B cell (primary cell): ENCODE measurements around the gene MESP1. TPM values are rescaled to one million over a fixed set of nuclear protein-coding genes. Genes with fewer than 3 reads are reported as not detected.

ENCODE experiments used
- ATAC-seq: fragments of 200-7000 bp; cut with Tn5 transposase; one replicate; pipeline ENCODE4 v1.10.0; 2021; ENCODE audit warnings: low read depth, mild to moderate bottlenecking, moderate number of reproducible peaks, moderate library complexity
- CTCF ChIA-PET: fragments of 350-600 bp; sonication (Branson Sonifier 250); formaldehyde crosslinking; loops from one replicate; lab custom pipeline; 2021; ENCODE audit warnings: antibody characterized with exemption, inconsistent platforms; lab: Charles Lee
- POLR2A ChIA-PET: fragments of 350-600 bp; sonication (Branson Sonifier 250); formaldehyde crosslinking; loops from one replicate; lab custom pipeline; 2021; ENCODE audit warnings: antibody characterized with exemption; lab: Charles Lee
- DNase-seq: peaks from one replicate; pipeline ENCODE4 v3.0.0; 2013
- H2AFZ ChIP-seq: 2 replicates; pipeline ENCODE4 v1.6.1; 2012; ENCODE audit warnings: mild to moderate bottlenecking, low read depth, low read length; ENCODE audit not compliant: insufficient read depth, poor library complexity, severe bottlenecking
- H3K27ac ChIP-seq, 2 donors: 1 replicate in 1 of 2; 2 replicates in 1 of 2; pipeline ENCODE4 v1.5.1; 2012 to 2013; ENCODE audit warnings: low read length in 2 of 2, mild to moderate bottlenecking in 2 of 2, moderate library complexity in 1 of 2
- H3K27me3 ChIP-seq, 4 experiments: fragments of 200-600 bp in 1 of 4; sonication (generic) in 1 of 4; replicated peaks in 1 of 4; 1 replicate in 2 of 4; 2 replicates in 2 of 4; pipeline versions ENCODE4 v1.6.1 to v1.7.0; 2013 to 2016; ENCODE audit warnings: low read length in 3 of 4, mild to moderate bottlenecking in 2 of 4, mixed read lengths in 1 of 4, moderate library complexity in 1 of 4; ENCODE audit not compliant: insufficient read depth in 4 of 4, control insufficient read depth in 3 of 4; ENCODE audit errors: control extremely low read depth in 1 of 4
- H3K36me3 ChIP-seq, 2 experiments: replicated peaks in 1 of 2; 1 replicate in 1 of 2; 2 replicates in 1 of 2; pipeline versions ENCODE4 v1.6.1 to v1.7.1; 2013; ENCODE audit warnings: low read length in 1 of 2; ENCODE audit not compliant: insufficient read depth in 2 of 2, control insufficient read depth in 1 of 2; ENCODE audit errors: control extremely low read depth in 1 of 2, extremely low read depth in 1 of 2
- H3K4me1 ChIP-seq, 2 donors: fragments of 200-600 bp in 1 of 2; sonication (generic) in 1 of 2; 1 replicate in 1 of 2; 2 replicates in 1 of 2; pipeline versions ENCODE4 v1.5.1 to v1.6.1; 2013 to 2017; ENCODE audit warnings: low read length in 2 of 2; ENCODE audit not compliant: control insufficient read depth in 2 of 2, insufficient read depth in 2 of 2
- H3K4me2 ChIP-seq: replicated peaks from 2 replicates; pipeline ENCODE3; 2012; ENCODE audit warnings: mild to moderate bottlenecking, low read depth, low read length; ENCODE audit not compliant: poor library complexity, severe bottlenecking
- H3K4me3 ChIP-seq, 5 experiments: fragments of 200-600 bp in 1 of 5; sonication (generic) in 1 of 5; 1 replicate in 3 of 5; 2 replicates in 2 of 5; pipeline versions ENCODE4 v1.5.1 to v1.7.0; 2011 to 2016; ENCODE audit warnings: low read length in 4 of 5, mild to moderate bottlenecking in 4 of 5, low read depth in 2 of 5, control low read depth in 1 of 5, moderate library complexity in 1 of 5; ENCODE audit not compliant: insufficient read depth in 1 of 5; ENCODE audit errors: control extremely low read depth in 1 of 5, extremely low read depth in 1 of 5
- H3K79me2 ChIP-seq: fragments of 200-600 bp; sonication (generic); one replicate; pipeline ENCODE4 v1.6.0; 2016; ENCODE audit warnings: low read length; ENCODE audit not compliant: control insufficient read depth, insufficient read depth
- H3K9ac ChIP-seq: fragments of 200-600 bp; sonication (generic); 2 replicates; pipeline ENCODE4 v1.6.1; 2017; ENCODE audit warnings: mild to moderate bottlenecking, low read length, moderate library complexity
- H3K9me3 ChIP-seq, 3 donors: one replicate each; pipeline versions ENCODE4 v1.6.1 to v1.7.1; 2013; ENCODE audit warnings: low read length in 2 of 3; ENCODE audit not compliant: control insufficient read depth in 2 of 3, insufficient read depth in 1 of 3; ENCODE audit errors: control extremely low read depth in 1 of 3
- H4K20me1 ChIP-seq: 2 replicates; pipeline ENCODE4 v1.6.0; 2012; ENCODE audit warnings: mild to moderate bottlenecking, low read length; ENCODE audit not compliant: insufficient read depth, control insufficient read depth, poor library complexity, severe bottlenecking
- H3K27ac Mint-ChIP-seq: one replicate; pipeline ENCODE4 v1.8.0; 2021; ENCODE audit warnings: mixed read lengths
- H3K27me3 Mint-ChIP-seq: one replicate; pipeline ENCODE4 v1.8.0; 2021; ENCODE audit warnings: mixed read lengths
- H3K4me1 Mint-ChIP-seq: one replicate; pipeline ENCODE4 v1.8.0; 2021; ENCODE audit warnings: mixed read lengths
- H3K4me3 Mint-ChIP-seq: one replicate; pipeline ENCODE4 v1.8.0; 2021; ENCODE audit warnings: mixed read lengths
- H3K9me3 Mint-ChIP-seq: one replicate; pipeline ENCODE4 v1.8.0; 2022; ENCODE audit warnings: mixed read lengths; ENCODE audit not compliant: insufficient read depth
- EZH2 ChIP-seq: IDR thresholded peaks from 2 replicates; pipeline ENCODE4 v1.6.1; 2012; ENCODE audit warnings: borderline replicate concordance, low read depth, mild to moderate bottlenecking, moderate library complexity, low read length; ENCODE audit not compliant: insufficient read depth, poor library complexity, severe bottlenecking
- WGBS: methylation state at CpG from one replicate; pipeline ENCODE4 v1.1.5; 2013; ENCODE audit warnings: missing lambda C conversion rate; ENCODE audit not compliant: insufficient coverage; 5-methylcytosine and 5-hydroxymethylcytosine counted together
- intact Hi-C: fragments of 100-400 bp; cut with micrococcal nuclease; formaldehyde crosslinking; loops from one replicate; pipeline ENCODE4 v1.10.0; 2022
- polyA plus RNA-seq: library from polyadenylated mRNA; depleted of rRNA; stranded (reverse); fragments of >200 nt; gene quantifications from 2 replicates; pipeline ENCODE4 v1.2.3, GENCODE V29; 2012
- total RNA-seq, 2 donors: library from RNA; stranded (reverse); fragments of 120-200 nt in 1 of 2; gene quantifications; 1 replicate in 1 of 2; 2 replicates in 1 of 2; pipeline versions ENCODE4 v1.2.3 to v1.2.4, GENCODE V29; 2013 to 2022
- TF ChIP-seq, protein P1 (sequence below): fragments of 200-600 bp; IDR thresholded peaks from one replicate; pipeline ENCODE4 v1.8.0; 2022; ENCODE audit warnings: antibody characterized with exemption, mild to moderate bottlenecking

Gene MESP1
- total and polyA plus RNA-seq, 2 donors (not counting 1 experiment from before 2014, with no cell fraction given), result 0.25 to 0.49 TPM

DNA sequence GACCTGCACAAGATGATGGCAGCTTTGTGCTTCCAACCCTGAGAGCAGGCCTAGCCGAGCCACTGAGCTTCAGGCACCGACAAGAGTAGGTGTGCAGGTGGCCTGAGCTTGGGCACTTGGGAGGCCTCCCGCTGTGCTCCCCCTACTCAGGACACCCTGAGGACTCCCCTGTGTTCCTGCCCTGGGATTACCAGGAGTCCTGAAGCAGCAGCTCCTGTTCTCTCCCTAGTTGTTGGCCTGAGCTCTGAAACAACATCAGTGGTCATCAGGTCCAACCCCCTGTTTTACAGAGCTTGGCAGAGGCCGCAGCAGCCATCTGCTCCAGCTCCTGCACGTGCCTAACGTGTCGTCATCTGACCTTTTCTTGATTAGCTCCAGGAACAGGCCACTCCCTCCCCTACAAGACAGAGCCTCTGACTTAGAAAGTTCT lies 17.0 kb upstream of the MESP1 start:
- intact Hi-C loops, result loop anchor here (10.0 kb wide), 1 partner anchor 67 kb away; no protein-coding TSS in a partner anchor
- H4K20me1 ChIP-seq, result no peaks in the 10 kb centered on the region
- no peak overlapping the region for H3K9ac ChIP-seq
- no peak overlapping the region for H3K4me2 ChIP-seq
- H3K79me2 ChIP-seq, result no peaks in the 10 kb centered on the region
- 89% methylated on average over 7 of the region's 7 CpGs for WGBS
- no peaks in the 10 kb centered on the region for H3K9me3 Mint-ChIP-seq
- DNase-seq (no peak), ATAC-seq (no peak)
- no peaks in the 10 kb centered on the region for H3K4me1 Mint-ChIP-seq
- no peaks in the 10 kb centered on the region for H3K9me3 ChIP-seq
- POLR2A ChIA-PET, result no interaction called here
- no peak overlapping the region for H2AFZ ChIP-seq
- H3K4me3 Mint-ChIP-seq, result no peak overlapping the region
- H3K27me3 Mint-ChIP-seq, result no peaks in the 10 kb centered on the region
- no peak overlapping the region for H3K27ac ChIP-seq
- no peak overlapping the region for H3K27ac Mint-ChIP-seq
- H3K4me3 ChIP-seq, result no peak overlapping the region
- CTCF ChIA-PET, result interaction anchor here (1.0 to 2.4 kb wide), 4 partner anchors 8 to 303 kb away, joined by 3 to 7 read pairs (median 3); no protein-coding TSS in a partner anchor
- H3K27me3 ChIP-seq, result no peaks in the 10 kb centered on the region
- H3K4me1 ChIP-seq, result no peaks in the 10 kb centered on the region
- TF ChIP-seq, protein P1, sequence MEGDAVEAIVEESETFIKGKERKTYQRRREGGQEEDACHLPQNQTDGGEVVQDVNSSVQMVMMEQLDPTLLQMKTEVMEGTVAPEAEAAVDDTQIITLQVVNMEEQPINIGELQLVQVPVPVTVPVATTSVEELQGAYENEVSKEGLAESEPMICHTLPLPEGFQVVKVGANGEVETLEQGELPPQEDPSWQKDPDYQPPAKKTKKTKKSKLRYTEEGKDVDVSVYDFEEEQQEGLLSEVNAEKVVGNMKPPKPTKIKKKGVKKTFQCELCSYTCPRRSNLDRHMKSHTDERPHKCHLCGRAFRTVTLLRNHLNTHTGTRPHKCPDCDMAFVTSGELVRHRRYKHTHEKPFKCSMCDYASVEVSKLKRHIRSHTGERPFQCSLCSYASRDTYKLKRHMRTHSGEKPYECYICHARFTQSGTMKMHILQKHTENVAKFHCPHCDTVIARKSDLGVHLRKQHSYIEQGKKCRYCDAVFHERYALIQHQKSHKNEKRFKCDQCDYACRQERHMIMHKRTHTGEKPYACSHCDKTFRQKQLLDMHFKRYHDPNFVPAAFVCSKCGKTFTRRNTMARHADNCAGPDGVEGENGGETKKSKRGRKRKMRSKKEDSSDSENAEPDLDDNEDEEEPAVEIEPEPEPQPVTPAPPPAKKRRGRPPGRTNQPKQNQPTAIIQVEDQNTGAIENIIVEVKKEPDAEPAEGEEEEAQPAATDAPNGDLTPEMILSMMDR, result no peak
- TF ChIP-seq EZH2, result no peak
- no peaks in the 10 kb centered on the region for H3K36me3 ChIP-seq

DNA sequence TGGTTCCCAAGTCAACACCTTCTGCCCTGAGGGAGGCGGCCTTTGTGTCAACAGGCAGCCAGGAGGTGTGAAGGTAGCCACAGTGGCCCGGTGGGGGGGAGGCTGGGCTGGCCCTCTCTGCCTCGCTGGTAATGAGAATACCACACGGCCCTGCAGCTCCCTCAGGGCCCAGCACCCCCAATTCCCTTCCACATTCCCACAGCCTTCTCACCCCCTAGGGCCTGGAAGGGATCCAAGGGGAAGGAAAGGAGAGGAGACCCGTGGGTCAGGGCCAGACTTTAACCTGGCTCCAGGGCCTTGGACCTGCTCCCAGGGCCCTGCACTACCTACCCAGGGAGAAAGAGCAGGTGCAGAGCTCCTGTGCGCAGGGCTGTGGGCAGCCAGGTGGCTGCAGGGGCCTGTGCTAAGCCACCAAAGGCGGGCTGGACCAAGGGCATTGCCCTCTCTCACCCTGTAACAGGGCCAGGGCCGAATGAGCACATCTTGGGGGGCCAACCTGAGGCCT lies 16.4 kb upstream of the MESP1 start:
- Histone ChIP-seq H3K27me3 (no peaks in the 10 kb centered on the region), H3K4me2 (no peak overlapping the region), H2AFZ (no peak overlapping the region), H3K27ac (no peak overlapping the region), H3K36me3 (no peaks in the 10 kb centered on the region), H4K20me1 (no peaks in the 10 kb centered on the region), H3K4me3 (no peak overlapping the region), H3K4me1 (no peaks in the 10 kb centered on the region), H3K9ac (no peak overlapping the region), H3K79me2 (no peaks in the 10 kb centered on the region), H3K9me3 (no peaks in the 10 kb centered on the region)
- no peaks in the 10 kb centered on the region for H3K27me3 Mint-ChIP-seq
- WGBS, result 88% methylated on average over 4 of the region's 8 CpGs
- POLR2A ChIA-PET, result no interaction called here
- no peak overlapping the region for H3K4me3 Mint-ChIP-seq
- CTCF ChIA-PET, result interaction anchor here (1.0 to 2.4 kb wide), 4 partner anchors 7 to 304 kb away, joined by 3 to 7 read pairs (median 3); no protein-coding TSS in a partner anchor
- no peak overlapping the region for H3K27ac Mint-ChIP-seq
- no peak for TF ChIP-seq EZH2
- TF ChIP-seq, protein P1, result no peak
- intact Hi-C loops, result loop anchor here (10.0 kb wide), 1 partner anchor 67 kb away; no protein-coding TSS in a partner anchor
- DNase-seq (no peak), ATAC-seq (no peak)
- no peaks in the 10 kb centered on the region for H3K9me3 Mint-ChIP-seq
- H3K4me1 Mint-ChIP-seq, result no peaks in the 10 kb centered on the region
